Activated T-cell treated with anti-CD3 and anti-CD28 coated beads, Interleukin-2, amount 50 U/mL, for 24 hours (primary cell): Measurements from ENCODE around the gene ZNF646.

Source experiments
- DNase-seq: peaks from one replicate; pipeline ENCODE4 v3.0.0-alpha.2; 2020
- H3K27ac Mint-ChIP-seq: 2 replicates; pipeline ENCODE4 v1.8.0; 2020; ENCODE audit warnings: mild to moderate bottlenecking, mixed read lengths
- H3K27me3 Mint-ChIP-seq: 2 replicates; pipeline ENCODE4 v1.8.0; 2020; ENCODE audit warnings: mixed read lengths
- H3K36me3 Mint-ChIP-seq: 2 replicates; pipeline ENCODE4 v1.8.0; 2020; ENCODE audit warnings: low read depth, mixed read lengths
- H3K4me1 Mint-ChIP-seq: 2 replicates; pipeline ENCODE4 v1.8.0; 2020; ENCODE audit warnings: low read depth, mixed read lengths
- H3K4me3 Mint-ChIP-seq: 2 replicates; pipeline ENCODE4 v1.8.0; 2020; ENCODE audit warnings: mild to moderate bottlenecking, moderate library complexity, mixed read lengths
- H3K9me3 Mint-ChIP-seq: 2 replicates; pipeline ENCODE4 v1.8.0; 2020; ENCODE audit warnings: mixed read lengths

The ZNF646 gene

DNA sequence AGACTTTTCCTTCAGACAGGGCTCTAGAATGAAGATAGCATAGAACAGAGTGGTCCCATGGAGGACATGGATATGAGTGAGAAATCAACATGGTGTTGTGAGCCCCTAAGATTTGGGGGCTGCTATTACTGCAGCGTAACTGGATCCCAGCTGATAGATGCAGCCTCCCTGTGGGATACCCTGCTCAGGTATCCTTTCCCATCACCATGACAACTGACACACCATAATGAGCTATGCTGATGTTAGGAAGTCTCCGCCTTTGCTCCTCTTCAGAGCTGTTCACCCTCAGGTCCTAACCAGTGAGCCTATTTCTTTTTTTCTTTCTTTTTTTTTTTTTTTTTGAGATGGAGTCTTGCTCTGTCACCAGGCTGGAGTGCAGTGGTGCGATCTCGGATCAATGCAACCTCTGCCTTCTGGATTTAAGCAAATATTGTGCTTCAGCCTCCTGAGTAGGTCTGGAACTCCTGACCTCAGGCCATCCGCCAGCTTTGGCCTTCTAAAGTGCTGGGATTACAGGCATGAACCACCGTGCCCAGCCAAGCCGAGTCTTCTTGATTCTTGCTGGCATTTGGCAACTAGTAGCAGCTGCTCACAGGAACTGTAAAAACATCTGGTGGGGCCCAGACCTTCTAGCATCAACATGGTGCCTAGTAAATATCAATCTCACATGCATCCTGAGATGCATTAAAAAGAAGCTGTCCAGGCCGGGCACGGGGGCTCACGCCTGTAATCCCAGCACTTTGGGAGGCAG, 23.8 kb upstream of the ZNF646 start:
- Mint-ChIP-seq H3K36me3 (no peaks in the 10 kb centered on the region), H3K27me3 (no peaks in the 10 kb centered on the region), H3K9me3 (no peaks in the 10 kb centered on the region), H3K4me3 (no peak overlapping the region), H3K4me1 (peaks cover 4% of the 10 kb centered on the region), H3K27ac (no peak overlapping the region)
- no peak for DNase-seq

DNA sequence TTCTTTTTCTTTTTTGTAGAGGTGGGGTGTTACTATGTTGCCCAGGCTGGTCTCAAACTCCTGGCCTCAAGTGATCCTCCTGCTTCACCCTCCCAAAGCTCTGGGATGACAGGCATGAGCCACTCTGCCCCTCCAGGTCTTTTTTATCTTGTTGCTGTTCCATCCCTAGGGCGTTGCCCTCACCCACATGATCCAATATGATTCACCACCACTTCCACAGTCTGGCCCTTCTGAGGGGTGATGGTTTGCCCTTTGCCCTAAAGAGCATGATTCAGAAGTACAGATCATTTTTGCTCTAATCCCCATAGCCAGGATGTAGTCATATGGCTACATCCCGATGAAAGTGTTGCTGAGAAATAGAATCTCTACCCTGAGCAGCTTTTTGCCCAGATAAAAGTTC, 22.1 kb upstream of the ZNF646 start:
- DNase-seq, result no peak
- peaks cover 4% of the 10 kb centered on the region for H3K4me1 Mint-ChIP-seq
- no peaks in the 10 kb centered on the region for H3K9me3 Mint-ChIP-seq
- H3K27me3 Mint-ChIP-seq, result no peaks in the 10 kb centered on the region
- no peak overlapping the region for H3K27ac Mint-ChIP-seq
- H3K4me3 Mint-ChIP-seq, result no peak overlapping the region
- H3K36me3 Mint-ChIP-seq, result peaks cover 4% of the 10 kb centered on the region

DNA sequence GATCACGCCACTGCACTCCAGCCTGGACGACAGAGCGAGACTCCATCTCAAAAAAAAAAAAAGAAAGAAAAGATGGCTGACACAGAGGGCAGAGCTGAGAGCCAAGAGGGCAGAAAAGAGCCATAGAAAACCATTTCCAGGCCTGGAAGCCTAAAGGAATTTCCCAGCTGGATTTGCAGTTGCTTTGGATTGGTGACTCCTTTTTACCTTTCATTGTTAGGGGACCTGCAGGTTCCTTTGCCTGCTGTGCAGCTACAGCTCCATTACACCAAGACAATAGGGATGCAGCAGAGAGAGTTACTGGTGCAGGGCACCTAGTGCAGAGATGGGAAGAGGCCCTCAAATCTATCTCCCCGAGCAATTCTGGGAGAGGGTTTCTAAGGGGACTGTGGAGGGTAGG, 18.6 kb upstream of the ZNF646 start:
- H3K9me3 Mint-ChIP-seq, result no peaks in the 10 kb centered on the region
- no peak overlapping the region for H3K4me3 Mint-ChIP-seq
- no peak for DNase-seq
- H3K27ac Mint-ChIP-seq, result no peak overlapping the region
- H3K36me3 Mint-ChIP-seq, result peaks cover 20% of the 10 kb centered on the region
- H3K4me1 Mint-ChIP-seq, result peaks cover 4% of the 10 kb centered on the region
- H3K27me3 Mint-ChIP-seq, result no peaks in the 10 kb centered on the region

DNA sequence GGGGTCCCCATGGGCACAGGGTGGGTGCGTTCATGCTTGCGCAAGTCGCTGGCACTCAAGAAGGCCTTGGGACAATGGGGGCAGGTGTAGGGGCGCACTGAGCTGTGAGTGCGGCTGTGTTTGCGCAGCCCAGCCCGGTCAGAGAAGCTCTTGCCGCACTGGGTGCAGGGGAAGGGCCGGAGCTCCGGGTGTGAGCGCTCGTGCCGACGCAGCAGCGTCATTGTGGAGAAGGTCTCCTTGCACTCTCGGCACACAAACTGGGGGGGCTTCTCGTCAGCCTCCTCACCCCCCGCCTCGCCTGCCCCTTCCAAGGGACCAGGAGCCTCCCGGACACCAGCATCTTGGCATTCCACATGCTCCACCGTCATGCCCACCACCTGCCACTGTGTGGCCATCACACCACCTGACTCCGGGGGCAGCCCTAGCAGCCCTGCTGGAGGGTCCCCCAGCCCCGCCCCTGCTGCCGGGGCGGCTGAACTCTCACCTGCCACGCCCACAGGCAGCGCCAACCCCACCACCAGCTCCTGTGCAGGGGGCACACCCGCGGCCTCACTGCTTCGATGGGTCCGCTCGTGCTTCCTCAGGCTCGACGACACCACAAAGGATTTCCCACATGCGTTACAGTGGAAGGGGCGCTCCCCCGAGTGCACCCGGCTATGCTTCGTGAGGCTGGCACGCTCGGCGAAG, 13.0 kb upstream of the ZNF646 start:
- DNase-seq, result no peak
- Mint-ChIP-seq H3K27me3 (no peaks in the 10 kb centered on the region), H3K4me3 (no peak overlapping the region), H3K4me1 (peaks cover 34% of the 10 kb centered on the region), H3K36me3 (peaks cover 68% of the 10 kb centered on the region), H3K27ac (no peak overlapping the region), H3K9me3 (no peaks in the 10 kb centered on the region)

DNA sequence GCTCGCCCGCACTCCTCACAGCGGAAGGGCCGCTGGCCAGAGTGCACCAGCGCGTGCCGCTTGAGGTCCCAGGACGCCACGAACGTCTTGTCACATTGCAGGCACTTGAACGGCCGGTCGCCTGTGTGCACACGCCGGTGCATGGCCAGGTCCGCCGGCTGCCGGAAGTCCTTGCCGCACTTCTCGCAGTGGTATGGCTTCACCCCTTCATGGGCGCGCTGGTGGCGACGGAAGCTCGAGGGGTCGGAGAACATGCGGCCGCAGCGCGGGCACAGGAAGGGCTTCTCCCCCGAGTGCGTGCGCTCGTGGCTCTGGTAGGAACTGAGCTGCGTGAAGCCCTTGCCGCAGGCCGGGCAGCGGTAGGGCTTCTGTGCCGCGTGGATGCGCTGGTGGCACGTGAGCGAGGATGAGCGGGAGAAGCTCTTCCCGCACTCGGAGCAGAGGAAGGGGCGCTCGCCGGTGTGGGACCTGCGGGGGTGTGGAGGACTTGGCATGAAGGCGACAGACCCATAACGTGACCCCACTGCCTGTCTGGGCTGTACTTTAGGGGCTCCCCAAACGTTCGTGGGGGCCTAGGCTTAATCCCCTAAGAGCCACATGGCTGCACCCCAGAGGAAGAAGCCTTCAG, 12.3 kb upstream of the ZNF646 start:
- no peak for DNase-seq
- Mint-ChIP-seq H3K4me1 (peaks cover 38% of the 10 kb centered on the region), H3K27me3 (no peaks in the 10 kb centered on the region), H3K9me3 (no peaks in the 10 kb centered on the region), H3K27ac (no peak overlapping the region), H3K36me3 (peaks cover 69% of the 10 kb centered on the region), H3K4me3 (no peak overlapping the region)

DNA sequence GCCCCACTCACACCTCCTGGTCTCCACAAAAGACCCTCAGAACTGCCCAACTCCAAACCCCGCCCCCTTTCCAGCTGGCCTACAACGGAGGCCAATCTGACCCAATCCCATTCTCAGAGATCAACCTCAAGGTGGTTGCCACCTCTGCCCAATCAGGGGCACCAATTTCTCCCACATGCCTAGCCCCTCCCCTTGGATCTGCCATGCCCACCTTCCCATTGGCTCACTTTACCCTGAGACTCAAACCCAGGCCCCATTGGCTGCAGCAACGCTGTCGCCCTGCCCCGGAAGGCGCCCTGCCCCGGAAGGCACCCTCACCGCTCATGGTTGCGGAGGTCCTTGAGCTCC, 10.8 kb upstream of the ZNF646 start:
- peaks cover 66% of the 10 kb centered on the region for H3K36me3 Mint-ChIP-seq
- H3K9me3 Mint-ChIP-seq, result no peaks in the 10 kb centered on the region
- no peaks in the 10 kb centered on the region for H3K27me3 Mint-ChIP-seq
- DNase-seq, result no peak
- H3K4me3 Mint-ChIP-seq, result no peak overlapping the region
- H3K27ac Mint-ChIP-seq, result peak overlapping the region; percentile 48
- H3K4me1 Mint-ChIP-seq, result peaks cover 38% of the 10 kb centered on the region

DNA sequence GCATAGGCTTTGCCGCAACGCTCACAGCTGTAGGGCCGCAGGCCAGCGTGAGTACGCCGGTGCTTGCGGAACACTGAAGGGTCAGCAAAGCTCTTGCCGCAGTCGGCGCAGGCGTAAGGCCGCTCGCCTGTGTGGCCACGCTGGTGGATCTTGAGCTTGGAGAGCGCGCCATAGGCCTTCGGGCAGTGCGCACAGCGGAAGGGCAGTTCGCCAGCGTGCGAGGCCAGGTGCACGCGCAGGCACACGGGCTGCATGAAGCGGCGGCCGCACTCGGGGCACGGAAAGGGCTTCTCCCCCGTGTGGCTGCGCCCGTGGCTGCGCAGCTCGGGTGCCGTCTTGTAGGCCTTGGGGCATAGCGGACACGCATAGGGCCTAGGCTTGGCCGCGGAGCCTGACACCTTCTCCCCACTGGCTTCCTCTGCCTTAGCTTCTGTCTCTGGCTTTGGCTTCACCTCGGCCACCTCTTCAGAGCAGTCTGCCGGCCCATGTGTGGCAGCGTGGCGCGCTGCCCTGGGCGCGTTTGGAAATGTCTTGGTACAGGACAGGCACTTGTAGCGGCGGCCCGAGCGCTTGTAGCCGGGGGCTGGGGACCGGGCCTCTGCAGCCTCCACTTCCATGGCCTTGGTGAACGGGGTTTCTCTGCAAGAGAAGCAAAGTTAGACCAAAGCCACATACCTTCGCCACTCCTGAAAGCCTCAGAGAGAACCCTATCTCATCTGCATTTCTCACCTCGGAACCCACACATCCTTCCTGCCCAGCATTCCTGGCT, 10.2 kb upstream of the ZNF646 start:
- peak overlapping the region; percentile 88 for H3K27ac Mint-ChIP-seq
- peak; percentile 44 for DNase-seq
- H3K4me3 Mint-ChIP-seq, result peak overlapping the region; percentile 45
- H3K4me1 Mint-ChIP-seq, result peaks cover 41% of the 10 kb centered on the region
- H3K27me3 Mint-ChIP-seq, result no peaks in the 10 kb centered on the region
- peaks cover 67% of the 10 kb centered on the region for H3K36me3 Mint-ChIP-seq
- H3K9me3 Mint-ChIP-seq, result no peaks in the 10 kb centered on the region

DNA sequence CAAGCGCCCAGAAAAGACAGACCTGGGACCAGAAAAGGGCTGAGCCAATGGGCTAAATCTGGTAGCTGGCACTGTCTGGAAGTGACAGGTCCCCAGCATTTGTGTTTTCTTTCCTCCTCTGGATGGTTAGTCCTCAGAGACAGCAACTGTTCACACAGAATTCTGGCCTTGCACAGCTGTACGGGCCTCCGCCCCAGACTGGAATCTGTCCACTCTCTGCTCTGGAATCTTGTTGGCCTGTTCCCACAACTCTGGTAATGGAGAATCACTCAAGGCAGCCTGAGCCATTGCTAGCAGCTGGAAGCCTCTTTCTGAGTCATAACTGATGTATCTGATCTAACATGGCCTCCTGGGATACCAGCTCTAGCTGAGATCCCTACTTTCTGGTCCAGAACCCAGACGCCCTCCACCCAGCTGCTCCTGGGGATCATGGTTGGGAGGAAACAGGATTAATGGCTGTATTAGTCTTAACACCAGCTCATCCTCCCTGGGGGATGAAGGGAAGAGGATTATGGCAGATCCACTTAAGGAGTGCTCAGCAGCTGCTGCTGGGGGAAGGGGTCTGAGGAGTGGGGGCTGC, 9.2 kb upstream of the ZNF646 start:
- Mint-ChIP-seq H3K36me3 (peaks cover 64% of the 10 kb centered on the region), H3K9me3 (no peaks in the 10 kb centered on the region), H3K27me3 (no peaks in the 10 kb centered on the region), H3K4me1 (peaks cover 46% of the 10 kb centered on the region), H3K27ac (peak overlapping the region; percentile 88), H3K4me3 (peak overlapping the region; percentile 45)
- DNase-seq, result no peak

DNA sequence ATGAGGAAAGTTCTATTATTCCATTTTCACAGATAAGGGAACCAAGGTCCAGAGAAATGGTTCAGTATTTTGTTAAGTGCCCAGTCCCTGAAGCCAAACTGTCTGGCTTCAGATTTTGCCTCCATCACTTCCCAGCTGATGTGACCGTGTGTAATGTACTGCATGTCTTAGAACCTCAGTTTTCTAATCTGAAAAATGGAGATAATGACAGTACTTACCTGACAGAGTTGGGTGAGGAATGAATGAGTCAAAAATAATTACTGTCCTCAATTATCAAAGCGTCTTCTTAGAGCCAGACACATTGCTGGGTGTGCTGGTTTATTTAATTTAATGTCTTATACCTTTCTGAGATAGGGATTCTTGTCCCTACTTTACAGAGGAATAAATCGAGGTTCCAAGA, 6.9 kb upstream of the ZNF646 start:
- H3K36me3 Mint-ChIP-seq, result peaks cover 49% of the 10 kb centered on the region
- H3K4me1 Mint-ChIP-seq, result peaks cover 55% of the 10 kb centered on the region
- H3K27me3 Mint-ChIP-seq, result no peaks in the 10 kb centered on the region
- no peaks in the 10 kb centered on the region for H3K9me3 Mint-ChIP-seq
- H3K4me3 Mint-ChIP-seq, result no peak overlapping the region
- DNase-seq, result no peak
- no peak overlapping the region for H3K27ac Mint-ChIP-seq

DNA sequence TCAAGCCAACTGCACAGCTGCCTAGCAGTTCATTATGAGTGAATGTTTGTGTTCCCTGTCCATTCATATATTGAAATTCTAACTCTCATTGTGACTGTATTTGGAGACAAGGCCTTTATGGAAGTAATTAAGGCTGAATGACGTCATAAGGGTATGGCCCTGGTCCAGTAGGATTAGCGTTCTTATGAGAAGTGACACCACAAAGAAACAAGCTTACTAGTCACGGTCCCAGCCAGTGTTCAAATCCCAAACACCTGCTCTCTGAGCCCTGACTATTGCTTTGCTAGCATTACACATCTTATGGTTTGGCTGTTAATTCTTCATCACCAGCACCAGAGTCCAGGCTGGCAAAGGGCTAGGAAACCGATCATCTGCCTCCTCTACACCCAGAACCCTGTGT, 2.4 kb upstream of the ZNF646 start:
- no peaks in the 10 kb centered on the region for H3K9me3 Mint-ChIP-seq
- peaks cover 45% of the 10 kb centered on the region for H3K36me3 Mint-ChIP-seq
- peak overlapping the region; percentile 88 for H3K4me3 Mint-ChIP-seq
- H3K27me3 Mint-ChIP-seq, result no peaks in the 10 kb centered on the region
- H3K4me1 Mint-ChIP-seq, result peaks cover 36% of the 10 kb centered on the region
- peak overlapping the region; percentile 96 for H3K27ac Mint-ChIP-seq
- DNase-seq, result no peak

DNA sequence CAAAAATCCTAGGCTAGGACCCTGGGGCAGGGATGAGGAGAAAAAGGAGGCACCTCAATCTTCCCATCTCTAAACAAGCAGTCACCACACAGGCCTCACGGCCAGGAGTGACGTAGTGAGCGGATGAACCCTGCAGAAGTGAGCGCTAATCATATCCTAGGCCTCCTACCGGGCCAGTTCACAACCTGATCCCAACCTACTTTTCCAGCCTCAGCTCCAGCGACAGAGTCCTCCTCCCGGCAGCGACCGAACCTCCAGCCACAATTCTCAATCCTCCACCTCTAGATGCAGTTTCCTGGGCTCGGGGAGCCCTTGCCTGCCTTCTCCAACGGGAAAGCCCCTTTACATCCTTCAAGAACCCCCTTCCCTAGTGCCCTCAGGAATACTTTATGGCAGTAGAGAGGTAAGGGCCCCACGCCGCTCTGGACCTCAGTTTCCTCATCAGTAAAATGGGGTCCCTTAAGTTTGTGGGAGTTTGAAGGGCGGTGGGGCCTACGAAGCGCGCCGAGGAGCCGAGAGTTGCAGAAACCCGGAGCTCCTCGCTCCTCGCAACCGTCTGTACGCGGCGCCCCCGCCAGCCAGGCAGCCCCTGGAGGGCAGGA, 1.6 kb upstream of the ZNF646 start:
- Mint-ChIP-seq H3K9me3 (no peaks in the 10 kb centered on the region), H3K36me3 (peaks cover 53% of the 10 kb centered on the region), H3K27me3 (no peaks in the 10 kb centered on the region), H3K27ac (peak overlapping the region; percentile 96), H3K4me1 (peaks cover 39% of the 10 kb centered on the region), H3K4me3 (peak overlapping the region; percentile 88)
- no peak for DNase-seq

DNA sequence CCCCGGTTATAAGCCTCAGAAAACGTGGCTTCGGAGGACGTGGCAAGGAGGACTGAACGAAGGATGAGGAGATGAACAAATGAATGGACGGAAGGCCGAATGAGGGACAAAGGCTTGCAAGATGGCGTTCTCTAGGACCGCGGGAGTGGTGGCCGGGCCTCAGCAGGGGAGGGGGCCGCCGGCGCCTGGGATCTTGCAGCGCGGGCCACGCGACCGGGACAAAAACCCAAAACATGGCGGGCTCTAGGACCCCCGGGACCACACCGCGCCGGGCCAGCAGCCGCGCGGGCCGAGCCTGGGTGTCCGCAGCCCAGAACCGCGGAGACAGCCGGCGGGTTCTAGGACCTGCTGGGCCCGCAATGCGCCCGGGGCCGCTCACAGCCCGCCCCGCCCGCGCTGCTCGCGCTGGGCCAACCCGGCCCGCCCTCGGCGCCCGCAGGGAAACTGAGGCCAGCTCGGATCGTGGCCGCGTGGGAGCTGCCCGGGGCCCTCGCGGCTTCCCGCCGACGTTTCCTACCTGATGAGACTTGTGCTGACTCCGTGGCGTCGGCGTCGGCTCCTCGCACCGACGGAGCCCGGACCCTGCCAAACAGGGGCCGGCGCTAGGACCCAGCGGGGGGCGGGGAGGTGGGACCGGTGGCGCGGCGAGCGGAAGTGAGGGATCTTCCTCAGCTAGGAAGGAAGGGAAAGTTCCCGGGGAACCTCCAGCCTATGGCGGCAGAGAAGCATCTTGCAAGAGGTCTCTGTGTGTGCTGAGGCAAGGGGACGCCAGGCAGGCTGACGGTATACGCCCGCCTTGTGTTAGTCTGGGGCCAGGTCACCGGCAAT, 866 bp upstream of the ZNF646 start:
- peaks cover 60% of the 10 kb centered on the region for H3K36me3 Mint-ChIP-seq
- DNase-seq, result peak; percentile 93
- no peaks in the 10 kb centered on the region for H3K9me3 Mint-ChIP-seq
- peak overlapping the region; percentile 88 for H3K4me3 Mint-ChIP-seq
- no peaks in the 10 kb centered on the region for H3K27me3 Mint-ChIP-seq
- H3K4me1 Mint-ChIP-seq, result peaks cover 45% of the 10 kb centered on the region
- H3K27ac Mint-ChIP-seq, result peak overlapping the region; percentile 96

DNA sequence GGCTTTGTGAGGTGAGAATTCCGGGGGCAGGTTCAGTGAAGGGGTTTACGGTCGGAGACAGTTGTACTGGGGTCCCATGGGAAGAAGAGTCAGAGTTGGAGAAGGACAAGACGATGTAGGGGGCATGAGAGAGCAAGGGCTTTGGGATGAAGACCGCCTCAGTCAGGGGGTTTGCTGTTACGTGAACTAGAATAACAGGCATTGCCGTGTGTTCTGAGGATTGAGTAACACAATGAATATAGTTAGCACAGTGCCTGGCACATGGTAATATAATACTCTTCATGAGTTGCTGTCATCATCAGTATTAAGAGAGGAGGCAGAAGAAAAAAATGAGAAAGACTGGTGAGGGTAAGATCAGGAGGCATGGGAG, 577 bp downstream of the ZNF646 start:
- Mint-ChIP-seq H3K27ac (peak overlapping the region; percentile 96), H3K4me1 (peaks cover 49% of the 10 kb centered on the region), H3K27me3 (no peaks in the 10 kb centered on the region), H3K9me3 (no peaks in the 10 kb centered on the region), H3K36me3 (peaks cover 71% of the 10 kb centered on the region), H3K4me3 (peak overlapping the region; percentile 88)
- no peak for DNase-seq
